ENCODE measurements around the gene WDR18.

Gene WDR18

DNA sequence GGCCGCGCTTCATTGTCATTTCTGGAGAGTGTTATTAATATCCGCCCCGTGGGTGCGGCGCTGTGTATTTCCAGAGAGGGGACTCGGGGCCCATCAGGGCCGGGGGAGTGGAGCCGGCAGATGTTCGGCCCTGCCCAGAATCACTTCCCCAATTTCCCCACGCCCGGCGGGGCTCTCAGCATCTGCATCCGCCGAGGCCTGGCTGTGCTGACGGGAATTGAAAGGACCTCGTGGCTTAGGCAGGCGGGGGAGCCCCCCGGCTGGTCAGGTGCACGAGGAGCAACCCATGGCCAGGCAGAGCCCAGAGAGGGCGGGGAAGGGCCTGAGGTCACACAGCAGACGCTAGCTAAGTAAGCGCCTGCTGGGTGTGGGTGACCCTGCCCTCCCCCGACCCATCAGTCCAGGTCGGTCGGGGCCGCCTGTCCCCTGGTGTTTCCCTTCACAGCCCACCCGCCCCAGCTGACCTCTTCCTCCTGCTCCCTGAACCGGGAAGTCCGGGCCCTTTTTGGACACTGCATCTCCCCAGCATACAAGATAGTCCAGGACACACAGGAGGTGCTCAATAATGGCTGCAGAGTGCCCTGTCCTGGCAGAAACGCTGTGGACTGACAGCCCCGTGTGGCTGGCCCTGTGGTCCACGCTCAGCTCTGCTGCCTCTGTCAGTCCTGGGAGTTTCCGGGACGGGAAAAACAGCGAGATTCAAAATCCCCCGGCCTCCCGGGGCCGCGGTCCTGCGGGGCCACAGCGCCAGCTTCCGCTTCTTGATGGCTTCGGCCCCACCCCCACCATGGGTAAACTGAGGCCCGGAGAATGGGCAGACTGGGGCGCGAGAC is 36.2 kb upstream of the WDR18 start:
- TF ChIP-seq, protein P1, sequence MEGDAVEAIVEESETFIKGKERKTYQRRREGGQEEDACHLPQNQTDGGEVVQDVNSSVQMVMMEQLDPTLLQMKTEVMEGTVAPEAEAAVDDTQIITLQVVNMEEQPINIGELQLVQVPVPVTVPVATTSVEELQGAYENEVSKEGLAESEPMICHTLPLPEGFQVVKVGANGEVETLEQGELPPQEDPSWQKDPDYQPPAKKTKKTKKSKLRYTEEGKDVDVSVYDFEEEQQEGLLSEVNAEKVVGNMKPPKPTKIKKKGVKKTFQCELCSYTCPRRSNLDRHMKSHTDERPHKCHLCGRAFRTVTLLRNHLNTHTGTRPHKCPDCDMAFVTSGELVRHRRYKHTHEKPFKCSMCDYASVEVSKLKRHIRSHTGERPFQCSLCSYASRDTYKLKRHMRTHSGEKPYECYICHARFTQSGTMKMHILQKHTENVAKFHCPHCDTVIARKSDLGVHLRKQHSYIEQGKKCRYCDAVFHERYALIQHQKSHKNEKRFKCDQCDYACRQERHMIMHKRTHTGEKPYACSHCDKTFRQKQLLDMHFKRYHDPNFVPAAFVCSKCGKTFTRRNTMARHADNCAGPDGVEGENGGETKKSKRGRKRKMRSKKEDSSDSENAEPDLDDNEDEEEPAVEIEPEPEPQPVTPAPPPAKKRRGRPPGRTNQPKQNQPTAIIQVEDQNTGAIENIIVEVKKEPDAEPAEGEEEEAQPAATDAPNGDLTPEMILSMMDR (IDR thresholded peaks at IDR 0.05; ENCODE audit: insufficient read depth, low read length, poor library complexity, severe bottlenecking), result no peak
- H3K36me3 ChIP-seq (ENCODE audit: control insufficient read depth, insufficient read depth, low read length), result peaks cover 11% of the 10 kb centered on the region
- H3K4me3 ChIP-seq (replicated peaks; ENCODE audit: low read depth, low read length), result peak overlapping the region; percentile 53
- H3K27me3 ChIP-seq (replicated peaks; ENCODE audit: control insufficient read depth, insufficient read depth, low read length), result no peaks in the 10 kb centered on the region
- peak; percentile 96 for DNase-seq (ENCODE audit: extremely low read depth, insufficient read length)

DNA sequence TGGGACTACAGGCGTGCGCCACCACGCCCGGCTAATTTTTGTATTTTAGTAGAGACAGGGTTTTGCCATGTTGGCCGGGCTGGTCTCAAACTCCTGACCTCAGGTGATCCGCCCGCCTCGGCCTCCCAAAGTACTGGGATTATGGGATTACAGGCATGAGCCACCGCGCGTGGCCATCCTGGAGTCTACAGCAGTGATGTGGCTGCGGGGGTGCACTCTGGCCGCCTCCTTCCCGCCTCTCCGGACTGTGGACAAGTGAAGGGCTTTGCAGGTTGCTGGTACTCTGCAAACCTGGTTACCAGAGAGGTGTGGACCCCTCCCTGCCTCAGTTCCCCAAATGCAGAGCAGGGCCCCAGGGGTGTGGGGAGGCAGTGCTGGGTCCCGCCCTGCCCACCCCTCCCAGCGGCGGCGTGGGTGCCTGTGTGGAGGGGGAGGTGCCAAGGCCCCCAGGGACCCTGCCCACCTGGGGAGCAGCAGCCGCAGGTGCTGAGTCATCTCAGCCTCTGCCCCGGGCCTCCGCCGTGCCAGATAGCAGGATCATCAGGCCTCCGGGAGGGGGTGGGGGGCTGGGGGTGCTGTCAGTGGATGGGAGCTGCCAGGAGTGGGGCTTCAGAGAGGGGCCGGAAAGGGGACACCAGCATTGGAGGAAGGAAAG is 35.2 kb upstream of the WDR18 start:
- Histone ChIP-seq H3K4me3 (replicated peaks; ENCODE audit: low read depth, low read length) (peak overlapping the region; percentile 5; the same call in 1 of the 2 replicates), H3K27me3 (replicated peaks; ENCODE audit: control insufficient read depth, insufficient read depth, low read length) (no peaks in the 10 kb centered on the region), H3K36me3 (ENCODE audit: control insufficient read depth, insufficient read depth, low read length) (peaks cover 7% of the 10 kb centered on the region)
- DNase-seq (ENCODE audit: extremely low read depth, insufficient read length), result peak; percentile 85
- TF ChIP-seq, protein P1 (IDR thresholded peaks at IDR 0.05; ENCODE audit: insufficient read depth, low read length, poor library complexity, severe bottlenecking), result no peak

DNA sequence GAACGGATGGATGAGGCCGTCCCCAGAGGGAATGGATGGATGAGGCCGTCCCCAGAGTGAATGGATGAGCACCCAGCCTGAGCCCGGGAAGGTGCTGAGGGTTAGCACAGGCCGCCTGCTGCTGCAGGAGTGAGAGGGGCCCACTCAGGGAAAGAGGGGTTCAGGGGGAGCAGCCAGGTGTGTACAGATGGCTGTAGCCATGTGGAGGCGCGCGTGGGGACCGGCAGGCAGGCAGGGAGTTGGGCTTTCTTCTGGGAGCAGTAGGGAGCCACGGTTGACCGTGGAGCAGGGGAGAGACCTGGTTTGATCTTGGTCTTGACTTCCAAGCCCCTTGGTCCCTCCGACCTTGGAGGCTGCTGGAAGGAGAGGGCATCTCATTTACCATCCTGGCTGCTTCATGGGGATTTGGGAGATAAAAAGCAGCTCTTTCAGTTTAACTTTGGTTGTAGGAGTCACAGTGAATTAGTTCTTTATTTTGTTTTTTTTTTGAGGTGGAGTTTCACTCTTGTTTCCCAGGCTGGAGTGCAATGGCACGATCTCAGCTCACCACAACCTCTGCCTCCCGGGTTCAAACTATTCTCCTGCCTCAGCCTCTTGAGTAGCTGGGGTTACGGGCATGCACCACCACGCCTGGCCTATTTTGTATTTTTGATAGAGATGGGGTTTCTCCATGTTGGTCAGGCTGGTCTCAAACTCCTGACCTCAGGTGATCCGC is 33.6 kb upstream of the WDR18 start:
- 0 out of 2 replicates have a peak, but pooled peaks cover 4% of the 10 kb centered on the region for H3K36me3 ChIP-seq (ENCODE audit: control insufficient read depth, insufficient read depth, low read length)
- TF ChIP-seq, protein P1 (IDR thresholded peaks at IDR 0.05; ENCODE audit: insufficient read depth, low read length, poor library complexity, severe bottlenecking), result peak; percentile 3
- no peak for DNase-seq (ENCODE audit: extremely low read depth, insufficient read length)
- peak overlapping the region; percentile 45 for H3K4me3 ChIP-seq (replicated peaks; ENCODE audit: low read depth, low read length)
- no peaks in the 10 kb centered on the region for H3K27me3 ChIP-seq (replicated peaks; ENCODE audit: control insufficient read depth, insufficient read depth, low read length)

DNA sequence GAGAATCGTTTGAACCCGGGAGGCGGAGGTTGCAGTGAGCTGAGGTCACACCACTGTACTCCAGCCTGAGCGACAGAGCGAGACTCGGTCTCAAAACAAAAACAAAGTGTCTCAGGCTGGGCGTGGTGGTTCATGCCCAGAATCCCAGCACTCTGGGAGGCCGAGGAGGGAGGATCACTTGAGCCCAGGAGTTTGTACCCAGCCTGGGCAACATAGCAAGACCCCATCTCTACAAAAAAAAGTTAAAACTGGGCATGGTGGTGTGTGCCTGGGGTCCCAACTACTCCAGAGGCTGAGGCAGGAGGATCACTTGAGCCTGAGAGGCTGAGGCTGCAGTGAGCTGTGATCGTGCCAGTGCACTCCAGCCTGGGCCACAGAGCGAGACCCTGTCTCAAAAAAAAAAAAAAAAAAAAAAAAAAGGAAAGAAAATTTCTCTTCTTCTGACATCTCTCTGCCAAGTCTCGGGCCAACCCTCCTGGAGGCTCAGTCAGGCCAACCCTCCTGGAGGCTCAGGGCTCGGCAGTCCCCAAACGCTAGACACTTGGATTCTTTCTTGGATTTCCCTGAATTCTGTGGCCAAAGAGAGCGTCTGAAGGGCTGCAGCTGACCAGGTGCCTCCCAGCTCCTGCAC is 32.0 kb upstream of the WDR18 start:
- peak overlapping the region; percentile 50 for H3K4me3 ChIP-seq (replicated peaks; ENCODE audit: low read depth, low read length)
- H3K27me3 ChIP-seq (replicated peaks; ENCODE audit: control insufficient read depth, insufficient read depth, low read length), result no peaks in the 10 kb centered on the region
- no peak for DNase-seq (ENCODE audit: extremely low read depth, insufficient read length)
- TF ChIP-seq, protein P1 (IDR thresholded peaks at IDR 0.05; ENCODE audit: insufficient read depth, low read length, poor library complexity, severe bottlenecking), result no peak
- H3K36me3 ChIP-seq (ENCODE audit: control insufficient read depth, insufficient read depth, low read length), result peaks cover 2% of the 10 kb centered on the region; the same call in 1 of the 2 replicates

DNA sequence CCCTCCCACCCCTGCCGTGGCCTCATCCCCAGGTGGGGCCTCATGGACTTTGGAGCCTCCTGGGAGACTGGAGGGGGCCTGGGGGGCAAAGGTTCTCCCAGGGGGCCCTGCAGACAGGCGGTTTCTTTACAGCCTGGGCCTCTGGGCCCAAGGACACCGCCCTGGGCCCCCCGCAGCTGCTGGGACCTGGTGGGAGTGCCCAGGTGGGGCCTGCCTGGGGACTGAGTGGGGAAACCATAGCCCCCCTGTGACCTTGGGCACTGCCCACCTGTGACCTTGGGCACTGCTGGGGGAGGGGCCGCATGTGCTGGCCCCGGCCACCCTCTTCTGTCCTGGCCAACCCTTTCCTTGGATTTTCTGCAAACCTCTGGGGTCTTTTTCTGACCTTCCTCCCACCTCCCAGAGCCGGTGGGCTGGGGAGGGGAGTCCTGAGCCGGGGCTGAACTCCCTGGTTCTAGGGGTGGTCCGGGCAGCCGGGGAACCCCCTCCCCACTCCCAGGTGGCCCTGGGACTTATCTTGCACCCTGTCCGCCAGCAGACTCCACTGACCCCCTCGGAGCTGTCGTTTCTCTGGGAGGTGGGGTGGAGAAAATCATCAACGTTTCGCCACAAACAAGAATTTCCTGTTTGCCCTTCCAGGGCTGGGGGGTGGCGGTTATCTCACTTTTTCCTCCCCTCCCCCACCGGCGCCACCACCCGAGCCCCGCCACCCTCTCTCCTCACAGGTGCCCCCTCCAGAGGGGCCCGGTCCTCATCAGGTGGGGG is 31.3 kb upstream of the WDR18 start:
- H3K4me3 ChIP-seq (replicated peaks; ENCODE audit: low read depth, low read length), result peak overlapping the region; percentile 50
- no peak for DNase-seq (ENCODE audit: extremely low read depth, insufficient read length)

More for the DNA sequence above, 31.3 kb upstream of the WDR18 start:
- Histone ChIP-seq H3K27me3 (replicated peaks; ENCODE audit: control insufficient read depth, insufficient read depth, low read length) (no peaks in the 10 kb centered on the region), H3K36me3 (ENCODE audit: control insufficient read depth, insufficient read depth, low read length) (peaks cover 2% of the 10 kb centered on the region; the same call in 1 of the 2 replicates)
- TF ChIP-seq, protein P1 (IDR thresholded peaks at IDR 0.05; ENCODE audit: insufficient read depth, low read length, poor library complexity, severe bottlenecking), result no peak

Measured in GM06990 (cell line).